ENCODE measurements around the gene MAPK8IP1. TPM values are rescaled to one million over a fixed set of nuclear protein-coding genes. Genes with fewer than 3 reads are reported as not detected.

The MAPK8IP1 gene
- total and polyA plus RNA-seq, 2 donors = 1.1 to 2.1 TPM

DNA sequence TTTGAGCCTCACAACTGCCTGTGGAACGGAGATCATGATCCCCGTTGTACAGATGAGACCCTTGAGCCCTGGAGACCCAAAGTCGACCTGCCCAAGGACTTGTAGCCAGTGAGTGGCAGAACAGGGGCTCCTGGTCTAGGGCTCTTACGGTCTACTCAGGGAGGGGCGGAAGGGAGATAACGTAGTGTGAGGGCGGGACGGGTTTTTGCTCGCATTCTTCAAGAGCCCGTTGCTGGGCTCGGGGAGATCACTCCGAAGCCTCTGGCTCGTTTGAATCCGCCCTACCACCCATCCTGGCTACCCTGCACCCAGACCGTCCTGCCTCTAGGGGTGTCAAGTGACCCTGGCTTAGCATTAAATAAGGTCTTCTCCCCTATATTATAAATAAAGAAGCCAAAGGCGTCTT lies 37.5 kb upstream of the MAPK8IP1 start:
- Histone ChIP-seq H3K9me3 (ENCODE audit: control insufficient read depth in 2 of 2, insufficient read depth in 1 of 2, low read length in 1 of 2) (no peaks in the 10 kb centered on the region), H3K36me3 (ENCODE audit: control insufficient read depth in 2 of 2, insufficient read depth in 2 of 2, low read length in 1 of 2) (no peaks in the 10 kb centered on the region), H3K4me1 (ENCODE audit: control insufficient read depth in 2 of 2, insufficient read depth in 2 of 2, low read length in 2 of 2) (peaks cover 14 to 15% of the 10 kb centered on the region in 2 donors), H3K27me3 (ENCODE audit: control insufficient read depth in 2 of 2, insufficient read depth in 1 of 2, low read length in 1 of 2) (peaks cover 2 to 12% of the 10 kb centered on the region in 2 donors), H3K27ac (ENCODE audit: low read depth in 1 of 2, low read length in 1 of 2) (peak overlapping the region; percentile 73 to 75), H3K4me3 (ENCODE audit: low read length in 2 of 2) (peak overlapping the region; percentile 77 to 82)
- 2% methylated on average over 16 of the region's 16 CpGs for WGBS
- DNase-seq (ENCODE audit: low read depth in 6 of 9, low spot score in 9 of 9) = peak in 7 of 9 donors; percentile 20 to 71 (median 39)

DNA sequence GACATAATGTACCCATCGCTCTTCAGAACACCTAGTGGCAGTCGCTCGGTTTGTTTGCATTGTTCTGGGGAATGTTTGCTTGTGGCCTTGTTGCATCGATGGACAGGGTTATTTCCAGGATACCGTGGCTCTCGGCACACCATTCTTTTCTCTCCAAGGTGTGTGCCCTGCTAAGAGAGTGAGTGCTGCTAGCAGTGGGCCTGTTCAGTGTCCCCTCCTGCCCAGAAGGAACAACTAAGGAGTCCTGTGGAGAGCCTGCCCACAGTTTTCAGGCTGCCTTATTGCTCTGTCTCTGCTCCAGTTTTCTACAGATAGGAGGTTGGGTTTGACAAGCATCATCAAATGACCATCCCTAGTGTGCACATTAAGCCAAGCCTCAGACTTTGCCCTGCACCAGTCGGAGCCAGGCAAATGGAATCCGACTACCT lies 36.8 kb upstream of the MAPK8IP1 start:
- Histone ChIP-seq H3K27me3 (ENCODE audit: control insufficient read depth in 2 of 2, insufficient read depth in 1 of 2, low read length in 1 of 2) (peaks cover 2 to 10% of the 10 kb centered on the region in 2 donors), H3K4me1 (ENCODE audit: control insufficient read depth in 2 of 2, insufficient read depth in 2 of 2, low read length in 2 of 2) (peaks cover 14 to 15% of the 10 kb centered on the region in 2 donors), H3K9me3 (ENCODE audit: control insufficient read depth in 2 of 2, insufficient read depth in 1 of 2, low read length in 1 of 2) (no peaks in the 10 kb centered on the region), H3K4me3 (ENCODE audit: low read length in 2 of 2) (no peak overlapping the region), H3K36me3 (ENCODE audit: control insufficient read depth in 2 of 2, insufficient read depth in 2 of 2, low read length in 1 of 2) (no peaks in the 10 kb centered on the region), H3K27ac (ENCODE audit: low read depth in 1 of 2, low read length in 1 of 2) (no peak overlapping the region)
- no peak for DNase-seq (ENCODE audit: low read depth in 6 of 9, low spot score in 9 of 9)
- 91% methylated on average over 8 of the region's 8 CpGs for WGBS

DNA sequence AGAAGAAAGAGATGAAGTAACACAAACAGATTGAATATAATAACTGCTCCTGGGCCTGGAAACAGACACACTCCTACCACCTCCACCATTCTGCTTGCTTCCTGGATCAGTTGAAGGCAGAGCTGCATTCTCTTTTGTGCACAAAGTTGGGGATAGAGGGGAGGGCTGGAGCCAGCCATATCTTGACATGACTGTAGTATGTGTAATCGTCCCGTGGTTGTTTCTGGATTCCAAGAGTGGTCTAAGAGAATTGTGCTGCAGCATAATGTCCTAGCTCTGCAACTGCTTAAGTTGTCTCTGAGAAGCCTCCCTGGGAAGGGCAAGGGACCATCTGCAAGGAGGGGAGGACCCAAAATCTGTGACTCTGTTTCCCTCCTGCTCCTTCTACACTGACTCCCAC lies 35.0 kb upstream of the MAPK8IP1 start:
- peaks cover 0 to 3% of the 10 kb centered on the region in 2 donors for H3K36me3 ChIP-seq (ENCODE audit: control insufficient read depth in 2 of 2, insufficient read depth in 2 of 2, low read length in 1 of 2)
- H3K4me3 ChIP-seq (ENCODE audit: low read length in 2 of 2) = no peak overlapping the region
- peaks cover 14 to 15% of the 10 kb centered on the region in 2 donors for H3K4me1 ChIP-seq (ENCODE audit: control insufficient read depth in 2 of 2, insufficient read depth in 2 of 2, low read length in 2 of 2)
- H3K27me3 ChIP-seq (ENCODE audit: control insufficient read depth in 2 of 2, insufficient read depth in 1 of 2, low read length in 1 of 2) = peaks cover 2 to 8% of the 10 kb centered on the region in 2 donors
- WGBS = 98% methylated on average over 2 of the region's 2 CpGs
- no peak for DNase-seq (ENCODE audit: low read depth in 6 of 9, low spot score in 9 of 9)
- no peaks in the 10 kb centered on the region for H3K9me3 ChIP-seq (ENCODE audit: control insufficient read depth in 2 of 2, insufficient read depth in 1 of 2, low read length in 1 of 2)
- no peak overlapping the region for H3K27ac ChIP-seq (ENCODE audit: low read depth in 1 of 2, low read length in 1 of 2)

DNA sequence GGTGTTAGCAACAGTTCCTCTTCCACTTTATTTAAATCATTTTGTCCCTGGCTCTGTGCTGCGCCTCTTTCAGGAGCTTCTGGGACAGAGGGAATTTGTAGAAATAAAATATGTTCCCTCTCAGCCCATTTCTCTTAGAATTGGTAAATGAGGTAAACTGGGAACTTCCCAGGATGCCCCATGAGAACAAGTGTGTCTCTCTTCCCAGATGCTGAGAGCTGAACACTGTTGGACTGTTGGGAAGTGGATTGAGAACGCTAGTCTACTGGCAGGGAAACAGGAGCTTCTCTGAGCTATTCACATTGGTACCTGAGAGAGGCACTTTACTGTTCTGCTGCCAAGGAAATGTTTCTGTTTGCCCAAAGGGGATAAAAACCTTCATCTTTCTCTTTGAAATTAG lies 34.2 kb upstream of the MAPK8IP1 start:
- Histone ChIP-seq H3K9me3 (ENCODE audit: control insufficient read depth in 2 of 2, insufficient read depth in 1 of 2, low read length in 1 of 2) (no peaks in the 10 kb centered on the region), H3K36me3 (ENCODE audit: control insufficient read depth in 2 of 2, insufficient read depth in 2 of 2, low read length in 1 of 2) (peaks cover 6 to 7% of the 10 kb centered on the region in 2 donors), H3K27ac (ENCODE audit: low read depth in 1 of 2, low read length in 1 of 2) (no peak overlapping the region), H3K4me1 (ENCODE audit: control insufficient read depth in 2 of 2, insufficient read depth in 2 of 2, low read length in 2 of 2) (peaks cover 14 to 15% of the 10 kb centered on the region in 2 donors), H3K27me3 (ENCODE audit: control insufficient read depth in 2 of 2, insufficient read depth in 1 of 2, low read length in 1 of 2) (peaks cover under 1 to 4% of the 10 kb centered on the region in 2 donors), H3K4me3 (ENCODE audit: low read length in 2 of 2) (no peak overlapping the region)
- 96% methylated on average over 2 of the region's 2 CpGs for WGBS
- no peak for DNase-seq (ENCODE audit: low read depth in 6 of 9, low spot score in 9 of 9)

DNA sequence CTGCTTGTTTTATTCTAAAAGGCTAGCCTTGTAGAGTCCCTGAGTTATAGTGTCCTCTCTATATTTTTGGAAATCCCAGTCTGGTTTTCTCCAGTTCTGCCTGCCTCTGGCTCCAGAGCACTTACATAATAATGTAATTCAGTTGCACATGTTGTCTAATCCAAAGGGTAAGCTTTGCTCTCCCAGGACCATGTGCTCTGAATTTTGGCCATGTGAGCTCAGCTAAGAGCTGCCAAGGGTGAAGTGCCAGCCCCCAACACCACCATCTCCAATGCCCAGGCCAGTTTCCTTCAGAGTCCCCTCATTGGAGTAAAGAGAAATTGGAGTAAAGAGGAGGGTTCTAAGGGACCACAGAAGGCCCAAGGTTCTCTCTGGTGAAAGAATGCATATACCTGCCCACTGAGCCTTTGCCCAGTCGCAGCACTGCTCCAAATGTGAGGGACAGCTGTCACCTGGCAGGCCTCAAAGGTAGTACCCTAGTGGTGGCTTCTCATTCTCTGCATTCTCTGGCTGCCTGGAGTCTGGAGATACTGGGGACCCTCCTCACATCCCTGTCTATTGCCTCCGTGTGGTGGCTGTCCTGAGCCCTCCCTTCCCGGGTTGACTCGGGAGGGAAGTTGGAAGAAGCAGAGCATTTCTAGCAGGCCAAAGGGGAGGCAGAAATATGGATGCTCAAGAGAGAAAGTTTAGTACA lies 33.3 kb upstream of the MAPK8IP1 start:
- WGBS = 96% methylated on average over 4 of the region's 4 CpGs
- H3K36me3 ChIP-seq (ENCODE audit: control insufficient read depth in 2 of 2, insufficient read depth in 2 of 2, low read length in 1 of 2) = peaks cover 12 to 13% of the 10 kb centered on the region in 2 donors
- no peak for DNase-seq (ENCODE audit: low read depth in 6 of 9, low spot score in 9 of 9)
- H3K27me3 ChIP-seq (ENCODE audit: control insufficient read depth in 2 of 2, insufficient read depth in 1 of 2, low read length in 1 of 2) = no peaks in the 10 kb centered on the region
- no peaks in the 10 kb centered on the region for H3K9me3 ChIP-seq (ENCODE audit: control insufficient read depth in 2 of 2, insufficient read depth in 1 of 2, low read length in 1 of 2)
- no peak overlapping the region for H3K27ac ChIP-seq (ENCODE audit: low read depth in 1 of 2, low read length in 1 of 2)
- no peak overlapping the region for H3K4me3 ChIP-seq (ENCODE audit: low read length in 2 of 2)
- H3K4me1 ChIP-seq (ENCODE audit: control insufficient read depth in 2 of 2, insufficient read depth in 2 of 2, low read length in 2 of 2) = peaks cover 10 to 11% of the 10 kb centered on the region in 2 donors

DNA sequence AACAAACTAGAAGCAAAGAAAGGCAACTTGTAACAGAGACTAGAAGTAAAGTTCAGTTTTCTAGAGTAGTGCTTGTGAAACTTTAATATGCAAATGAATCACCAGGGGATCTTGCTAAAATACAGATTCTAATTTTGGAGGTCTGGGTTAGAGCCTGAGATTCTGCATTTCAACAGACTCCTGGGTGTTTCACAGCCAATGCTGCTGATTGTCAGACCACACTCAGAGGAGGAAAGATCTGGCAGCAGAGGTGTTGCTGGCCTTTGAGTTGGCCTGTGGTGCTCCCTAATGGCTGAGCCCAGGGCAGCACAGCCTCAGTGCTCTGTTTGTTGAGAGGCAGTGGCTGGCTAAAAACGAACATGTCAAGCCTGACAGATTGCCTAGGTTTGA lies 32.7 kb upstream of the MAPK8IP1 start:
- Histone ChIP-seq H3K36me3 (ENCODE audit: control insufficient read depth in 2 of 2, insufficient read depth in 2 of 2, low read length in 1 of 2) (peaks cover 12 to 17% of the 10 kb centered on the region in 2 donors), H3K9me3 (ENCODE audit: control insufficient read depth in 2 of 2, insufficient read depth in 1 of 2, low read length in 1 of 2) (no peaks in the 10 kb centered on the region), H3K4me3 (ENCODE audit: low read length in 2 of 2) (no peak overlapping the region), H3K4me1 (ENCODE audit: control insufficient read depth in 2 of 2, insufficient read depth in 2 of 2, low read length in 2 of 2) (peaks cover 10 to 13% of the 10 kb centered on the region in 2 donors), H3K27me3 (ENCODE audit: control insufficient read depth in 2 of 2, insufficient read depth in 1 of 2, low read length in 1 of 2) (no peaks in the 10 kb centered on the region), H3K27ac (ENCODE audit: low read depth in 1 of 2, low read length in 1 of 2) (no peak overlapping the region)
- WGBS = 91% methylated on average over 1 of the region's 1 CpG
- DNase-seq (ENCODE audit: low read depth in 6 of 9, low spot score in 9 of 9) = no peak

DNA sequence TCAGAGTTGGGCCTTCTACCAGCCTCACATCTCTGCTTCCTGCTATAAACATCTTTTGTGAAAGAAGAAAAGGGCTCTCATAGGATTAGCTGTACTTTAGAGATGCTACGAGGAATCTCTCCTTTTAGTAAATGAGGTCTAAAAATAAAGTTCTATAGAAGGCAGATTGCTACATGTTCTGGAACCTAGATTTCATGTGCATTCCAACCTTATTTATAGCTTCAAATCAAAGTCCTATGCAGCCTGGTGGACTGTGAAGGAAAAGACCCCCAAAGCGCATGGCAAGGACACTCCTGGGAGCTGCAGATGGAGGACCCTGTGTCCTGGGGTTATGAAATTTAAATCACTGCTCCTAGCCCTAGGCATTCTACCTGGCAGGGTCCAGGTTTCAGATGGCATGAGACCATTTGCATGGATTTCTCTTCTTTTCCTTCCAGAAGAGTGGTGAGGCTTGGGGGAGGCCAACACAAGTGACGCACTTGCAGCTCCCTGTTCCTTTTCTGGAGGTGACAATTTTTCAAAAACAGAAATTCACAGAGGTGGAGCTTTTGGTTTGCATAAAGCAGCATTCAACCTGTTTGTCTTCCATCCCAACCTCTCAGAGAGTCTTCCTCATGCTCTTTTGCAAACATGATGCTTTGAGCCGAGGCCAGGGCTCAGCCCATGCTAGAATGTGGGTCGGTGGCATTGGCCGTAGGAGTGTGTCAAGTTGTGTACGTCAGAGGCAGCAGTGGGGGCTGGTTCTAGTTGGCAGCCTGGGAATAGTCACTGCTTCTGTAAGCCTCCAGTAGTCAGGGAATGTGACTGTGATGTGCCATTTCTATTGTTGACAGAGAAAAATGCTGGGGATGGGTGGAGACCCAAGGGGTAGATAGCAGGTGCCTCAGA lies 31.9 kb upstream of the MAPK8IP1 start:
- DNase-seq (ENCODE audit: low read depth in 6 of 9, low spot score in 9 of 9) = no peak
- peaks cover 3 to 12% of the 10 kb centered on the region in 2 donors for H3K4me1 ChIP-seq (ENCODE audit: control insufficient read depth in 2 of 2, insufficient read depth in 2 of 2, low read length in 2 of 2)
- 97% methylated on average over 7 of the region's 7 CpGs for WGBS
- no peaks in the 10 kb centered on the region for H3K27me3 ChIP-seq (ENCODE audit: control insufficient read depth in 2 of 2, insufficient read depth in 1 of 2, low read length in 1 of 2)
- H3K27ac ChIP-seq (ENCODE audit: low read depth in 1 of 2, low read length in 1 of 2) = no peak overlapping the region
- no peaks in the 10 kb centered on the region for H3K9me3 ChIP-seq (ENCODE audit: control insufficient read depth in 2 of 2, insufficient read depth in 1 of 2, low read length in 1 of 2)
- H3K4me3 ChIP-seq (ENCODE audit: low read length in 2 of 2) = no peak overlapping the region
- H3K36me3 ChIP-seq (ENCODE audit: control insufficient read depth in 2 of 2, insufficient read depth in 2 of 2, low read length in 1 of 2) = peaks cover 17 to 21% of the 10 kb centered on the region in 2 donors

DNA sequence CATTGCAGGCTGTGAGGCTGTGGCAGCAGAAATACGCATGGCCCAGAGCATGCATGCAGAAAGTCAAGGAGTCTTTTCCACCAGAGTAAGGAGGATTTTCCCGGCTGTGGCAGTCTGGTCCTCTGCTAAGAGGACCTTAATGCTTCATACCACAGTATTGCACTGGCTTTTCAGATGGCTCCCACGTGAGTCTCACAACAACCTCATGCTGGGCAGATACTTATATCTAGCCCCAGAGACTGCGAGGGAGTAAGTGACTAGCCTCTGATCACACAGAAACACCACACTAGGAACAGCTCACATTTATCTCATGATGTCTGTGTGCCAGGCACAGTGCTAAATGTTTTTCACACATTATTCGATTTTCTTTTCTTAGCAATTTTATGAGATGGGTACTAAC lies 30.1 kb upstream of the MAPK8IP1 start:
- Histone ChIP-seq H3K4me3 (ENCODE audit: low read length in 2 of 2) (no peak overlapping the region), H3K4me1 (ENCODE audit: control insufficient read depth in 2 of 2, insufficient read depth in 2 of 2, low read length in 2 of 2) (peaks cover 0 to 19% of the 10 kb centered on the region in 2 donors), H3K9me3 (ENCODE audit: control insufficient read depth in 2 of 2, insufficient read depth in 1 of 2, low read length in 1 of 2) (no peaks in the 10 kb centered on the region), H3K27ac (ENCODE audit: low read depth in 1 of 2, low read length in 1 of 2) (no peak overlapping the region), H3K27me3 (ENCODE audit: control insufficient read depth in 2 of 2, insufficient read depth in 1 of 2, low read length in 1 of 2) (no peaks in the 10 kb centered on the region), H3K36me3 (ENCODE audit: control insufficient read depth in 2 of 2, insufficient read depth in 2 of 2, low read length in 1 of 2) (peaks cover 31 to 33% of the 10 kb centered on the region in 2 donors)
- 79% methylated on average over 5 of the region's 5 CpGs for WGBS
- DNase-seq (ENCODE audit: low read depth in 6 of 9, low spot score in 9 of 9) = no peak

DNA sequence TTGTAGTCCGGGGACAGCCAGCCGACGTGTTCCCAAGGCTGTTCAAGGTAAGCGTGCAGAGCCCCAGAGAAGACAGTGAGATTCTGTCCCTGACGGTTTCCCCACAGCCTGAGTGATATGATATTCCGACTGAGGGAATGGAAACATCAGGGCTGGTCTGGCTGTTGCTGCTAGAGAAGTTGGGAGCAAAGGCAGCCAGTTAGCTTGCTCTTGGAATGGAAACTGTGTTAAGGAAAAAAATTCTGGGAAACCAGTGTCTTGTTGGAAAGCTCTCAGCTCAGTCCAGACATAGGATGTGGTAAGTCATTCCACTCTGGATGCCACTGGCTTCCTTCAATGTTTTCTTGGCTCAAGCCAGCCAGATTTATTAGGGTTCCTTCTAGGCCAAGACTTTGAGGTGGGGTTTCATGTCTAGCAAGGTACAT lies 29.4 kb upstream of the MAPK8IP1 start:
- WGBS = 96% methylated on average over 6 of the region's 6 CpGs
- H3K36me3 ChIP-seq (ENCODE audit: control insufficient read depth in 2 of 2, insufficient read depth in 2 of 2, low read length in 1 of 2) = peaks cover 39 to 40% of the 10 kb centered on the region in 2 donors
- DNase-seq (ENCODE audit: low read depth in 6 of 9, low spot score in 9 of 9) = no peak
- H3K27ac ChIP-seq (ENCODE audit: low read depth in 1 of 2, low read length in 1 of 2) = no peak overlapping the region
- no peaks in the 10 kb centered on the region for H3K27me3 ChIP-seq (ENCODE audit: control insufficient read depth in 2 of 2, insufficient read depth in 1 of 2, low read length in 1 of 2)
- no peaks in the 10 kb centered on the region for H3K9me3 ChIP-seq (ENCODE audit: control insufficient read depth in 2 of 2, insufficient read depth in 1 of 2, low read length in 1 of 2)
- H3K4me3 ChIP-seq (ENCODE audit: low read length in 2 of 2) = no peak overlapping the region
- peaks cover 0 to 19% of the 10 kb centered on the region in 2 donors for H3K4me1 ChIP-seq (ENCODE audit: control insufficient read depth in 2 of 2, insufficient read depth in 2 of 2, low read length in 2 of 2)

All from thymus (tissue), 11 donors.